NCI-H1694 (cell line): ENCODE data around the gene SLC13A3.

Experiments
- DNase-seq: peaks from one replicate; lab custom pipeline; 2025; lab: John Stamatoyannopoulos, UW

SLC13A3 gene

DNA sequence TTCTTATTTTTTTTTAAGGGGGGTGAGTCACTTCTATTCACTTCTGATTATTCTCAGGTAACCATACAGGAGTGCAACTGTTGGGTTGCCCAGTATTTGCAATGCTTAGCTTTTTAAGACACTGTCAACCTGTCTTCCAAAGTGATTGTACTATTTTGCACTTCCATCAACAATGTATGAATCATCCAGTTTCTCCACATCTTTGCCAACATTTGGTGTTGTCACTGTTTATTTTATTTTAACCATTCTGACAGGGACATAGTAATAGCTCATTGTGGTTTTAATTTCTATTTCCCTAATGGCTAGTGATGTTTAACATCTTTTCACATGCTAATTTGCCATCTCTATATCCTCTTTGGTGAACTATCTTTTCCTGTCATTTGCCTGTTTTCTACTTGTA lies 1.4 kb upstream of the SLC13A3 start:
- no peak for DNase-seq

GRCh38 chr20:46650575-46651090 lies 626 bp downstream of the SLC13A3 start:
- no peak for DNase-seq

- DNase-seq = no peak
Measured at GRCh38 chr20:46649965-46650542, 1.2 kb downstream of the SLC13A3 start.

- DNase-seq = no peak
Measured at GRCh38 chr20:46649650-46649949, 1.7 kb downstream of the SLC13A3 start.

GRCh38 chr20:46648903-46649649 lies 2.2 kb downstream of the SLC13A3 start:
- DNase-seq = no peak

DNA sequence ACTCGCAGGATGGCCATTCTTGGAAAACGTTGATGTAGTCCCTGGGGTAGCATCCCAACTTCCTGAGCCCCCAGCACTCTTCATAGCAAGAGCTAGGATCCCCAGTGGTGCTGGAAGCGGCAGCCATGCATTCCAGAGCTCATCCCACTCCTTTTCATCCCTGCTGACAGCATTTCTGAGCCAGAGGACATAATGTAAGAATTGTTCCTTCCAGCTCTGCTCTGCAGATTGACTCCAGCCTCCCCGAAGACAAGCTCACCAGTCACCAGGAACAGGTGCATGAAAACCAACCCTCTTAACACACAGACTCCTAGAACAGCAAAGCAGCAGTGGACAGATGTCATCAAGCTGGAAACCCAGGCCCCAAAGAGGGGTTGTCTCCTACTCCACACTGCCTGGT lies 3.8 kb downstream of the SLC13A3 start:
- no peak for DNase-seq

DNA sequence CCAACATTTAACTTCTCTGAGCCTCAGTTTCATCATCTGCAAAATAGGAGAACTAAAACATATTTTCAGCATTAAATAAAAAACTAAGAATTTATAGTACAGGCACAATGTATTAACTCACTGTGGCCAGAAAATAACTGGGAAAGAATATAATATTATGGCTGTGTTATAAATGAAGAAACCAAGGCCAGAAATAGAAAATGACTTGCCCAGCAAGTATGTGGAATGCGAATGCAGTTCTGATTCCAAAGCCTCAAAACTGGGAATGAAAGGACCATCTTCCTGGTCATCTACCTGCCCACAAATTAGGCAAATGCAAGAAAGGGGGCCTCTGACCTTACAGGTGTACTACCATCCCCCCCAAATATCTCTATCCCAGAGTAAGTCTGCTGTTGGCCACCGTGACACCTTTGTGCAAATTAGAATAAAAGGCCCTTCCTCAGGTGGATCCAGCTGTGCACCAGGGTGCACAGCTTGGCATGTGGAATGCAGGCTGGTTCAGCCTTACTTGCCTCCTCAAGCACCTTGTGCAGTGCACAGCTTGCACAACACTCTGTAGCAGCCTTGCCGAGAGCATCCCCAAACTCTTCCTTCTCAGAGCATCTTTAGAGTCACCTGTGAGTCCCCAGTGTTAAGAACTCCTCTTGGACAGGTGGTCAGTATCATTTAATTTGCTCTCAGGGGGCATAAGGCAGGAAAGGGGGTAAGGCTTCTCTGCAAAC lies 4.4 kb downstream of the SLC13A3 start:
- no peak for DNase-seq

DNA sequence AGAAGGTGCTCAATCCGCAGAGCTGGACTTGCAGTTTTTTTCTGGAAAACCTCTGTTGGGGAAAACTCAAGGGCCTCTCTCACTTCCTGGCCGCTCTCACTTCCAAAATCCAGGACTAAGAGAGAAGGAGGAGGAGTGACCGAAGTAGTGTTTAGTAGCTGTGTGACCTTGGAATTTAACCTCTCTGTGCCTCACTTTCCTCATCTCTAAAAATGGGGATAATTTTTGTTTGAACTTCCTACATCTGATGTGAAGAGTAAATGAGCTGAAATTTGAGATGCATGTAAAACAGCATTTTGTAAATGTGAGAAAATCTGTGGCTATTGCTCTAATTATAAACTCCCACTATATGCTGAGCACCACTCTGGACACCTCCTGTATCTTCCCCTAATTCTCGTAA lies 5.1 kb downstream of the SLC13A3 start:
- no peak for DNase-seq

DNA sequence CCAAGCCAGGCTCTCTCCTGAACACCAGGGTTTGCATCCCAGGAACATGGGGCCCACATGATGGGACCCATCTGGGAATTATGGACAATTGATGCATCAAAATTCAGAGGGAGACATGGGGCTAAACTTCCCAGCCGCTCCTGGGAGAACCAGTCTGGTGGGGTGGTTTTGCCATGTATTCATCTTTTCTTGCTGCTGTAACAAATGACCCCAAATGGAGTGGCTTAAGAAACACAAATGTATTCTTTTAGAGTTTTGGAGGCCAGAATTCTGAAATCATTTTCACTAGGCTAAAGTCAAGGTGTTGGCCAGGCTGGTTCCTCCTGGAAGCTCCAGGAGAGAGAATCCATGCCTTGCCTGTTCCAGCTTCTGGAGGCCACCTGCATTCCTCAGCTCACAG lies 6.5 kb downstream of the SLC13A3 start:
- no peak for DNase-seq

- DNase-seq = no peak
Measured at GRCh38 chr20:46644160-46644559, 7.1 kb downstream of the SLC13A3 start.

GRCh38 chr20:46642969-46643343 lies 8.3 kb downstream of the SLC13A3 start:
- no peak for DNase-seq

- DNase-seq = no peak
Measured at GRCh38 chr20:46642265-46642968, 8.8 kb downstream of the SLC13A3 start.

DNA sequence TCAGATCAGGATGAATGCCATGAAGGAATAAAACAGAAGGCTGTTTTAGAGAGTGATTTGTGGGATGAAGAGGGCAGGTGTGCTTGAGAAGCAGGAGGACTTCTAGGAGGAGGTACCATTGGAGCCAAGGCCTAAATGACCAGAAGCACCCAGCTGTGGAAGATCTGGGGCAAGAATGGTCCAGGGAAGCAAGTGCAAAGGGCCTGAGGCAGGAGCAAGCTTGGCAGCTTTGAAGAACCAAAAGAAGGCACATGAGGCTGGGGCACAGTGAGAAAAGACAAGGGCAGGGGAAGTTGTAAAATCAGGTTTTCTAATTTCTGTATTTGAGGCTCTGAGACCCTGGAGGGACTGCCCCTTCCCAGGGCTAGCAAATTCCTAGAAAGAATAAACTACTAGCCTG lies 9.8 kb downstream of the SLC13A3 start:
- DNase-seq = no peak

DNA sequence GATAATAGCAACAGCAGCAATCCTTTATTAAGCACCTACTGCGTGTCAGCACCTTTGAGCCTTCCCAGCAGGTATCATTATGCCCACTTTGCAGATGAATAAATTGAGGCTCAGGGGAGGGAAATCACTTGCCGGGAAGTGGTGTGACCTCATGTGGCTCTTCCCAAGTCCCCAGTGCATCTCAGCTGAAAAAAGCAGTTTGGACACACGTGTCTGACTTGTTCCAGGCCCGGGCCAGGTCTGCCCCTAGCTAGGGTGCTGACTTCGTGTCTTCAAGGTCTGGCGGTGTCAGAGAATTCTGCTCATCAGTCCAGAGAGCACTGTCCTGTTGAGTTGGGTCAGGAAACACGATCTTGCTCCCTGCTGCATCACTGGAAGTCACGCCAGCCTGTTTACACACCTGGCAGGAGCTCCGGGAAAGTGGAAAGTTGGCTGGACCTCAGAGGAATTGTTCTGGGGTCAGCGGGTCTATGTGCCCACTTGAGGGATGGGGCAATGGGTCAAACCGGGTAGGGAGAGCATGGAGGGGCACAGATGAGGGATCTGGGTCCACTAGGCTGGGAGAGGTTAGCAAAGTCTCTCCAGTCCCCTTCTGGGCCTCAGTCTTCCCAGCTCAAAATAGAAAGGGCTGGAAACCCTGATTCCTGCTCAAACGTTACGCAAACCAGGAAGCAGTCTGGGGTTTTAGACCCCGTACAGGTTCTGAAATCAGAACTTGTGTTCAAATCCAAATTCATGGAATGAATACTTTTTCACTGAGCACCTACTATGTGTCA lies 10.5 kb downstream of the SLC13A3 start:
- DNase-seq = no peak

- DNase-seq = no peak
Measured at GRCh38 chr20:46640044-46640443, 11.2 kb downstream of the SLC13A3 start.

GRCh38 chr20:46639587-46639986 lies 11.7 kb downstream of the SLC13A3 start:
- DNase-seq = no peak

GRCh38 chr20:46638898-46639274 lies 12.4 kb downstream of the SLC13A3 start:
- DNase-seq = no peak

GRCh38 chr20:46638134-46638897 lies 12.9 kb downstream of the SLC13A3 start:
- DNase-seq = no peak

DNA sequence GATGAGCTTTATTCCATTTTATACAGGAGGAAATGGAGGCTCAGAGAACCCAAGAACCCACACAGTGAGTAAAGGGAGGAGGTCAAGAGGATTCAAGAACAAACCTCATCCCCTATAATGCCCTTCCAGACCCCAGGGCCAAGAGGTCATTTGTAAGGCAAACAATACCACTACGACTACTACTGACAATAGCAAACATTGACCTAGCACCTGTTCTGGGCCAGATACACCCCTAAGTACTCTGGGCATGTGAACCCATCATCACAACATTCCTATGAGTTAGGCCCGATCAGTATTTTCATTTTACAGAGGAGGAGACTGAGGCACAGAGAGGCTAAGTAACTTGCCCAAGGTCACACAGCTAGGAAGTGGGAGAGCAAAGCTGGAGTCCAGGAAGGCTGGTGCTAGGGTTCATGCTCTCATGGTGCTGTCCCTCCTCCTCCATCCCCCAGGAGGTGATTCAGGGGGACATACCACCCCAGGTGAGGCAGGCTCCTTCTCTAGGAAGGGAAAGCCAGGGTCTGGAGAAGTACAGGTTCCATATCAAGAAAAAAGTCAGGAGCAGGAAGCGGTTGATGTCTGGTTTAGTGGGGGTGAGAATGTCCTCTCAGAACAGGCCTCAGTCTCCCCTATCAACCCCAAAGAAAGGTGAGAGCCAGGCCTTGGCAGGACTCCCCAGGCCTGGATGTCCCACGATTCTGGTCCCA lies 13.7 kb downstream of the SLC13A3 start:
- DNase-seq = no peak

DNA sequence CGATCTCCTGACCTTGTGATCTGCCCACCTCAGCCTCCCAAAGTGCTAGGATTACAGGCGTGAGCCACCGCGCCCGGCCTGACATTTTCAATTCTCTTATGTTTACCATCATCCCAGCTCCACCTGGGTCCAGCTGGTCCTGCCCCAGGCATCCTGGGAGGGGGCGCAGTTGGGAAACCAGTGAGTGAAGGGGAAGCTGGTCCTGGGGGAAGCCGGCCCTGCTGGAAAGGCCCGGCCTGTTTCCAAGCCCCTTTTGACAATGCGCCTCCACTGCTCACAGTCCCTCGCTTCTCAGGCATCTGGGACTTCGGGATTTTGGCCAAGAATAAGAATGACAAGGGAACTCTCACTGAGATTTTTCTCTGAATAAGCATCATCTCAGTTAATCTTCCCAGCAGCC lies 14.2 kb downstream of the SLC13A3 start:
- DNase-seq = no peak

- no peak for DNase-seq
Measured at GRCh38 chr20:46636514-46636913, 14.7 kb downstream of the SLC13A3 start.
